HK-2 (cell line): Measurements from ENCODE around the gene ISL1.

ENCODE experiments used
- DNase-seq: peaks from one replicate; pipeline ENCODE4 v3.0.0-alpha.2; 2018; ENCODE audit not compliant: unreplicated experiment

ISL1 gene

GRCh38 chr5:51386916-51387883, 4.0 kb downstream of the ISL1 start:
- DNase-seq, result no peak

GRCh38 chr5:51387884-51388275, 4.6 kb downstream of the ISL1 start:
- no peak for DNase-seq

- no peak for DNase-seq
Measured at GRCh38 chr5:51388488-51389287, 5.4 kb downstream of the ISL1 start.

- DNase-seq, result no peak
Measured at GRCh38 chr5:51389288-51389576, 6.0 kb downstream of the ISL1 start.

DNA sequence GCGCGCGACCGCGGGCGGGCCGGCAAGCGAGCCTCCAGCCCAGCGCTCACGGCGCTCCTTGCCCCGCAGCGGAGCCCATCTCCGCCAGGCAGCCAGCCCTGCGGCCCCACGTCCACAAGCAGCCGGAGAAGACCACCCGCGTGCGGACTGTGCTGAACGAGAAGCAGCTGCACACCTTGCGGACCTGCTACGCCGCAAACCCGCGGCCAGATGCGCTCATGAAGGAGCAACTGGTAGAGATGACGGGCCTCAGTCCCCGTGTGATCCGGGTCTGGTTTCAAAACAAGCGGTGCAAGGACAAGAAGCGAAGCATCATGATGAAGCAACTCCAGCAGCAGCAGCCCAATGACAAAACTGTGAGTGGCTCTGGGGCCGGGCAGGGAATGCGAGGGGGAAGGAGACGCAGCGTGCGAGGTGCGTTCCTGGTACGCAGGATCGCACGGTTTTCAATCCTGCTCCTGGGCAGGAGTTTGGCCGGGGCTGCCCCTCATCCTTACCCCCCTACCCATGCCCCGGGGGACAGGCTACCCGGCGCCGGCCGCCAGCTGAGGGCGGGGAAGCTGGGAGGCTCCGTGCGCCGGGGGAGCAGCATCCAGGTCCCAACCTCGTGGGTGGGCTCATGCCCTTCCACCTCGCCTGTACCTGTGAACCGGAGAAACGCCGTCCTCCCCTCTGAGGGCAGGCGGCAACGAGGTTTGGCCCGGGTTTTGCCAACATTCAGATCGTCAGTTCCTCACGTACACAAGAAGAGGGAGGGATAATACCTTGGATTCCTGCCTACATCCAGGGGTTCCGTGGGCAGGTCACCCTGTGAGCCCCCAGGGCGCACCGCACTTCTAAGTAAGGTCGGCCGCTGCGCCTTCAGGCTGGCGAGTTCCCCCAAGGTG, 6.6 kb downstream of the ISL1 start:
- DNase-seq, result no peak

GRCh38 chr5:51391175-51391574, 7.9 kb downstream of the ISL1 start:
- DNase-seq, result no peak

DNA sequence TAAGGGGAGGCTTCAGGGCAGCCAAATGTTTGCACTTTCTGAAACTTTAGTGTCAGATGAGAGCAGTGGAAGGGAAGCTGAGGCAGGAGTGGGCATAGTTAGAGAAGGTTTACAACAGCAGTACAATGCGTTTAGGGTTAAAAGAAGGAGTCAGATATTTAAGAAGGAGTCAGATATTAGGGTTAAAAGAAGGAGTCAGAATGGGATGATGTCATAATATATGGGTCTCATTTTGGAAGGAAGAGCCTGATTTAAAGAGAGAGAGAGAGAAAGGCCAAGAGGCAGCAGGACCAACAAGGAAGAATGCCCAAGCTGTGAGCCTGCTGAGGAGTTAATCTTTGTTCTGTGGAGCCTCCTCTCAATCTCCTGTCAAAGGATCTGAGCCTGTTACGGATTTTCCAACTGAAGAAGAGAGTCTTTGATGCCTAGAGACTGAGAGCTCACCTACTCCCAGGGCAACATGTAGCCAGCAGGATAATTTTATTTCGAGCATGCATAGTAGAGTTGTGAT, 9.5 kb downstream of the ISL1 start:
- DNase-seq, result no peak

DNA sequence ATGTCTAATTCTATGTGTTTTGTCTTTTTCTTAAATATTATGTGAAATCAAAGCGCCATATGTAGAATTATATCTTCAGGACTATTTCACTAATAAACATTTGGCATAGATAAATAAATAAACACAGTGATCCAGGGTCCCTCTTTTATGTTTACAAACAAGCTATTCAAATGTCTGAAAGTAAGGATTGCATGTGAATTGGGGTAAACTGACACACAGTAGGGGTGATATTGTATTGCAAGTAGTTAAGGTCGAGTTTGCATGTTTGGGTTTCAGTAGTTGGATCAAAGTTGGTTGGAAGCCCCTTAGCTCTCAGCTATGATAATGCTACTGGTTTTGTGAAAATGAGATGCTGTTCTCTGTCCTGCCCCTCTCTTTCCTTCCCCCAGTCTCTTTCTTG, 11.4 kb downstream of the ISL1 start:
- no peak for DNase-seq

GRCh38 chr5:51395245-51395644, 12.0 kb downstream of the ISL1 start:
- DNase-seq, result no peak

DNA sequence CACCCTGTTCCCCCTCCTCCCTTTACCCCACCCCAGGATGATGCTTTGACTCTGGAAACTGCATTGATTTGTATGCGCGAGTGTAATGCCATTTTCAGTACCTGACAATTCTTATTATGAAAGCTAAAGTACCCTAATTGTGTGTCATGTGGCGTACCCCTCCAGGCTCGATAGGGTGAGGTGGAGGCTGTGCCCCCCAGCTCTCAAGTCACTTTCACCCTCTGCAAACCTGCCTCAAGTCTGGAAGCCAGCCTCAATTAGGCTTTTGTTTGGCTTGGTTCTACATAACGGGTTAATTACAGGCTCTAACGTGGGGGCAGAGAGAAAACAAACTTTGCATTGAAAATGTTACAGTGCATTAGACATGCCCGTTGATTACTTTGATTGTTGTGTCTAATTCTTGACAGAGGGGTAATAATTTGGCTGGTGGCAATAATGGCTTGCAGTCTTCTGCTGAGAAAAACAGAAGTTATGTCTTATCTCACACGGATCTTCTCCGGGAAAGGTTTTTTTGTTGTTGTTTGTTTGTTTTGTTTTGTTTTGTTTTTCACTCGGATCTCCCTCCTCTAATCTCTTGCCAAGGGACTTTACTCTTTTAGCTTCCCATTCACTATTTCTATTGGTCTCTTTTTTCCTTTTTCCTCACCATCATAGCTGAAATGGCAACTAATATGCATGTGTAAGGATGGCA, 12.6 kb downstream of the ISL1 start:
- DNase-seq, result no peak

GRCh38 chr5:51396797-51397196, 13.5 kb downstream of the ISL1 start:
- no peak for DNase-seq

- no peak for DNase-seq
Measured at GRCh38 chr5:51397996-51398395, 14.7 kb downstream of the ISL1 start.

GRCh38 chr5:51398875-51399642, 15.8 kb downstream of the ISL1 start:
- DNase-seq, result no peak

- DNase-seq, result no peak
Measured at GRCh38 chr5:51399643-51400006, 16.4 kb downstream of the ISL1 start.

- no peak for DNase-seq
Measured at GRCh38 chr5:51404255-51404654, 21.0 kb downstream of the ISL1 start.

DNA sequence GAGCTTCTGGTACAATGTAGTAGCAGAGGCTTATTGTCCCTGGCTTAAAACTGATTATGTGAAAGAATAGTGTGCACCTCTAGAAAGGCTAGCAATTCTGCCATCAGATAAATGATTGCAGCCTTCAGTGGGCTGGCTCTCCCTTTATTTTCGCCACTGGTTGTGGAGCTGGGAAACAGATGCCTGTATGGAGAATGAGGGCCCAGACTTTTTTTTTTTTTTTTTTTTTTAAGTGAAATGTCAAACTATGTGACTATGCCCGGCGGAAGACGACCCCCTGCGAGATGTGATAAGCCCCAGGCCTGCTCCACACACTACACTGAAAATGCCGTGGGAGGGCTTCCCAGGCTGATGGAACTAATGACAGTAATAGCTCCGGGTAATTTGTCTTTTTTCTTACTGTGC, 28.7 kb downstream of the ISL1 start:
- no peak for DNase-seq

- DNase-seq, result no peak
Measured at GRCh38 chr5:51414516-51414915, 31.3 kb downstream of the ISL1 start.

GRCh38 chr5:51416149-51416548, 32.9 kb downstream of the ISL1 start:
- DNase-seq, result no peak

DNA sequence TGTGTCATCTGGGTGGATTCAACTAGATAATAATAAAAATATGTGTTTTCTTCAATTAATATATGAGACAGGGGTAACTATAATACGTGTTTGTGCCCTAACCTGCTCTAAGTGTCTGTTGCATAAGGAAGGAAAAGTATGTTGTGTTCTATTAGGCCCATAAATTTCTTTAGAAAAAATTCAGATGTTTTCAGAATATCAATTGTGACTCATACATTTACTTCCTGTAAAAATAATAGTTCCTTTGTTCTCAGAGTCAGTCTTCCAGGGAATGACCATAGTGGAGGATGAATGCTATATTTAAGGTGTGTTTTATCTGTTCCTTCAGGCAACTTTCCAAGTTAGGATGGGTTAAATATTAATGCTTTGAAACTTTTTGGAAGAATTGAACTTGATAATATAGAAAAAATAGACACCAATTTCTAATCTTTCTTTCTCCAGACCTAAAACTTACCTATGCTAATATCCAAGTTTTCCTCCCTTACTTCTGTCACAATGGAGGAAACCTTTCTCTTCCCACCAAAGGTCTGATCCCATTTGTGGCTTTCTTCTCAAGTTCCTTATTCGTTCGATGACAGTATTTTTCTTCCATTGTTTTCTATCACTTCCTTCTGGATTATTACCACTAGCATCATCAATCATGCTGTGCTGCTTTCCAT, 49.9 kb downstream of the ISL1 start:
- no peak for DNase-seq

GRCh38 chr5:51439232-51439631, 56.0 kb downstream of the ISL1 start:
- DNase-seq, result no peak
